Measurements from ENCODE around the gene SUPT20HL1.

Gene SUPT20HL1

GRCh38 chrX:24396931-24397279 is 36.5 kb downstream of the SUPT20HL1 start:
- CTCF ChIA-PET = interaction anchor here (0.7 to 2.9 kb wide), 3 partner anchors 72 to 102 kb away, joined by 3 to 19 read pairs (median 3); no protein-coding TSS in a partner anchor
- POLR2A ChIA-PET (ENCODE audit: low non-redundant PET) = no interaction called here
- no peak overlapping the region for H3K27ac ChIP-seq
- no peak for TF ChIP-seq CTCF (conservative IDR thresholded peaks at IDR 0.05; ENCODE audit: low read depth)
- no peak for DNase-seq (ENCODE audit: low spot score)

DNA sequence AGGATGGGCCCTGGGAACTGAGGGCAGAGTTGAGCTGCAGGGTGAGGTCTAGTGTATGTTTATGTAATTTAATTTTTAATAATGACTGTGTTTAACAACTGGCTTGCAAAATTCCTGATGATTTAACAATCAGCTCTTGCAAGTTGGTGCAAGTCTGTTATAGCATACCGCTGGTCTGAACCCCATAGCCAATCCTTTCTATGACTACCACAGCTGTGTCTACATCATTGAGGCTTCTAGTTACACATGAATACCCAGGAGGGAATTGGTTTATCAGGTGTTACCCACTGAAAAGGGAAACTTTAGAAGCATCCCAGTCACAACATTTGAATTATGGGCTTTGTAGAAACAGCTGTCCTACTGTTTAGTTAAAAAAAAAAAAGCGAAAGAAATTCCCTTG is 38.3 kb downstream of the SUPT20HL1 start:
- peak; percentile 68 for DNase-seq (ENCODE audit: low spot score)
- CTCF ChIA-PET = interaction anchor here (0.6 kb wide), 1 partner anchor 101 kb away, joined by 3 read pairs; no protein-coding TSS in a partner anchor
- POLR2A ChIA-PET (ENCODE audit: low non-redundant PET) = interaction anchor here (0.7 kb wide), 1 partner anchor 66 kb away, joined by 3 read pairs; the partner anchor contains the start of gene PDK3
- TF ChIP-seq CTCF (conservative IDR thresholded peaks at IDR 0.05; ENCODE audit: low read depth) = no peak
- peak overlapping the region; percentile 60 for H3K27ac ChIP-seq

DNA sequence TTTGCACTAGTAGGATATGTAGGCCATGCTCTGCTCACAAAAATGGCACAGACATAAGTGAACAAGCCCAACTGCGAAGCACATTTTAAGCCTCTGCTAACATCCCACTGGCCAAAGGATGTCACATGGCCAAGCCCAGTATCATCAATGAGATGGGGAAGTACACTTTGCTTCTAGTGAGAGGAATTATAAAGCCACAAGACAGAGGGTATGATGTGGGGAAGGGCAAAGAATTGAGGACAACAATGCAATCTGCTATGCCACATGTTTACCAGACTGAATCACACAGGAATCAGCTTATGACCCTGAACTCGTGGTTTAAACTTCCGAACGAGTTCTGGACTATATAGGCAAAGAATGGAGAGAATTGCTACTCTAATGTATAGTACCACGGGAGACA is 39.1 kb downstream of the SUPT20HL1 start:
- no peak overlapping the region for H3K27ac ChIP-seq
- CTCF ChIA-PET = no interaction called here
- POLR2A ChIA-PET (ENCODE audit: low non-redundant PET) = no interaction called here
- no peak for DNase-seq (ENCODE audit: low spot score)
- TF ChIP-seq CTCF (conservative IDR thresholded peaks at IDR 0.05; ENCODE audit: low read depth) = no peak

DNA sequence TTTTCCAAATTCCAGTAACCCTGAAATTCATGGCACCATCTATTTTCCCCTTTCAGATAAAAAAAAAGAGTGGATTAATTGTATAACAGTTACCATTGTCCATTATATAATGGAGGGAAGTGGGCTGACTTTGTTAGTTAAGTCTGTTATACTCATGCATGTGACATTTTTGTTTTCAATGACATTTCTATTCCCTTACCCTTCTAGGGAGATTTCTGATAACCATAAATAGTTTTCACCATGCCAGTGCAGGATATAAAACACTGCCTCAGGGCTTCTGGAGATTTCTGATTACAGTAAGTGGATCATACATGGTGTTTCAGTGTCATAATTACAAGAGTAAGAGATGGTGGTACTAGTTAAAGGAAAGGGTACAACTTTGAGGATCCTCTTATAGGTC is 45.5 kb downstream of the SUPT20HL1 start:
- DNase-seq (ENCODE audit: low spot score) = no peak
- CTCF ChIA-PET = no interaction called here
- POLR2A ChIA-PET (ENCODE audit: low non-redundant PET) = no interaction called here
- TF ChIP-seq CTCF (conservative IDR thresholded peaks at IDR 0.05; ENCODE audit: low read depth) = no peak
- no peak overlapping the region for H3K27ac ChIP-seq
